Mesenchymal stem cell (in vitro differentiated cells and primary cell): ENCODE measurements around the gene MYRF.

ENCODE experiments used
- DNase-seq: peaks from one replicate; pipeline ENCODE4 v3.0.0-alpha.2; 2013
- H2AFZ ChIP-seq: one replicate; pipeline ENCODE4 v1.6.1; 2013; ENCODE audit warnings: low read depth, mild to moderate bottlenecking, control low read depth, inconsistent platforms, low read length, moderate library complexity
- H2AK5ac ChIP-seq: 2 replicates; pipeline ENCODE4 v1.6.1; 2013; ENCODE audit warnings: low read length, moderate library complexity, mild to moderate bottlenecking, inconsistent platforms; ENCODE audit not compliant: severe bottlenecking
- H2BK120ac ChIP-seq: one replicate; pipeline ENCODE4 v1.6.1; 2013; ENCODE audit warnings: low read depth, mild to moderate bottlenecking, inconsistent platforms, low read length, moderate library complexity
- H2BK12ac ChIP-seq, 2 experiments: one replicate each; pipeline ENCODE4 v1.6.1; 2013; ENCODE audit warnings: inconsistent platforms in 2 of 2, low read length in 2 of 2, mild to moderate bottlenecking in 2 of 2, moderate library complexity in 2 of 2, control low read depth in 1 of 2
- H2BK15ac ChIP-seq: one replicate; pipeline ENCODE4 v1.6.1; 2013; ENCODE audit warnings: mild to moderate bottlenecking, low read depth, inconsistent platforms; ENCODE audit not compliant: poor library complexity, severe bottlenecking
- H2BK5ac ChIP-seq: 2 replicates; pipeline ENCODE4 v1.6.1; 2013; ENCODE audit warnings: low read depth, mild to moderate bottlenecking, low read length, control low read depth, inconsistent platforms; ENCODE audit not compliant: poor library complexity, severe bottlenecking
- H3K14ac ChIP-seq, 2 experiments: one replicate each; pipeline ENCODE4 v1.6.1; 2013; ENCODE audit warnings: inconsistent platforms in 2 of 2, low read length in 2 of 2, control low read depth in 1 of 2, mild to moderate bottlenecking in 1 of 2, moderate library complexity in 1 of 2
- H3K18ac ChIP-seq, 2 experiments: one replicate each; pipeline ENCODE4 v1.6.1; 2013; ENCODE audit warnings: inconsistent platforms in 2 of 2, low read length in 2 of 2, control low read depth in 1 of 2, low read depth in 1 of 2, mild to moderate bottlenecking in 1 of 2
- H3K23ac ChIP-seq, 2 experiments: one replicate each; pipeline ENCODE4 v1.6.1; 2013; ENCODE audit warnings: inconsistent platforms in 2 of 2, low read length in 2 of 2, mild to moderate bottlenecking in 2 of 2, moderate library complexity in 2 of 2, control low read depth in 1 of 2
- H3K27ac ChIP-seq: 2 replicates; pipeline ENCODE4 v1.5.1; 2013; ENCODE audit warnings: mild to moderate bottlenecking, moderate library complexity, low read length, control low read depth, inconsistent platforms; ENCODE audit not compliant: poor library complexity, severe bottlenecking
- H3K27me3 ChIP-seq, 2 experiments: 2 replicates each; pipeline versions ENCODE4 v1.6.1 to v1.7.0; 2013; ENCODE audit warnings: low read length in 2 of 2, mild to moderate bottlenecking in 2 of 2, moderate library complexity in 2 of 2, control low read depth in 1 of 2, inconsistent platforms in 1 of 2; ENCODE audit not compliant: control insufficient read depth in 1 of 2, insufficient read depth in 1 of 2
- H3K36me3 ChIP-seq, 2 experiments: 2 replicates each; pipeline versions ENCODE4 v1.6.1 to v1.7.0; 2013; ENCODE audit warnings: low read length in 2 of 2, control low read depth in 1 of 2, inconsistent platforms in 1 of 2, low read depth in 1 of 2, mild to moderate bottlenecking in 1 of 2; ENCODE audit not compliant: insufficient read depth in 2 of 2, control insufficient read depth in 1 of 2
- H3K4ac ChIP-seq, 2 experiments: one replicate each; pipeline ENCODE4 v1.6.1; 2013; ENCODE audit warnings: inconsistent platforms in 2 of 2, low read length in 2 of 2, mild to moderate bottlenecking in 2 of 2, moderate library complexity in 2 of 2, control low read depth in 1 of 2, low read depth in 1 of 2
- H3K4me1 ChIP-seq: 2 replicates; pipeline ENCODE4 v1.6.1; 2013; ENCODE audit warnings: low read depth, low read length, control low read depth; ENCODE audit not compliant: control insufficient read depth, insufficient read depth
- H3K4me2 ChIP-seq: 2 replicates; pipeline ENCODE4 v1.6.1; 2013; ENCODE audit warnings: low read length, mild to moderate bottlenecking, inconsistent platforms; ENCODE audit not compliant: poor library complexity, severe bottlenecking
- H3K4me3 ChIP-seq, 2 experiments: 2 replicates each; pipeline versions ENCODE4 v1.5.1 to v1.7.0; 2013; ENCODE audit warnings: low read length in 2 of 2, mild to moderate bottlenecking in 2 of 2, control low read depth in 1 of 2, low read depth in 1 of 2; ENCODE audit not compliant: insufficient read depth in 1 of 2
- H3K79me1 ChIP-seq: replicated peaks from 2 replicates; pipeline ENCODE4 v1.6.1; 2013; ENCODE audit warnings: mild to moderate bottlenecking, control low read depth, low read length, inconsistent platforms; ENCODE audit not compliant: poor library complexity, severe bottlenecking
- H3K9ac ChIP-seq: 2 replicates; pipeline ENCODE4 v1.7.0; 2013; ENCODE audit warnings: mild to moderate bottlenecking, low read length, moderate library complexity
- H3K9me3 ChIP-seq: 2 replicates; pipeline ENCODE4 v1.7.0; 2013; ENCODE audit warnings: mild to moderate bottlenecking, low read length; ENCODE audit not compliant: control insufficient read depth
- H4K8ac ChIP-seq: one replicate; pipeline ENCODE4 v1.6.1; 2013; ENCODE audit warnings: inconsistent platforms, mild to moderate bottlenecking, low read length, moderate library complexity
- H4K91ac ChIP-seq: one replicate; pipeline ENCODE4 v1.6.1; 2013; ENCODE audit warnings: mild to moderate bottlenecking, low read length, inconsistent platforms
- WGBS: methylation state at CpG from one replicate; pipeline ENCODE4 v1.1.7; 2013; ENCODE audit warnings: mixed read lengths; 5-methylcytosine and 5-hydroxymethylcytosine counted together

MYRF gene

DNA sequence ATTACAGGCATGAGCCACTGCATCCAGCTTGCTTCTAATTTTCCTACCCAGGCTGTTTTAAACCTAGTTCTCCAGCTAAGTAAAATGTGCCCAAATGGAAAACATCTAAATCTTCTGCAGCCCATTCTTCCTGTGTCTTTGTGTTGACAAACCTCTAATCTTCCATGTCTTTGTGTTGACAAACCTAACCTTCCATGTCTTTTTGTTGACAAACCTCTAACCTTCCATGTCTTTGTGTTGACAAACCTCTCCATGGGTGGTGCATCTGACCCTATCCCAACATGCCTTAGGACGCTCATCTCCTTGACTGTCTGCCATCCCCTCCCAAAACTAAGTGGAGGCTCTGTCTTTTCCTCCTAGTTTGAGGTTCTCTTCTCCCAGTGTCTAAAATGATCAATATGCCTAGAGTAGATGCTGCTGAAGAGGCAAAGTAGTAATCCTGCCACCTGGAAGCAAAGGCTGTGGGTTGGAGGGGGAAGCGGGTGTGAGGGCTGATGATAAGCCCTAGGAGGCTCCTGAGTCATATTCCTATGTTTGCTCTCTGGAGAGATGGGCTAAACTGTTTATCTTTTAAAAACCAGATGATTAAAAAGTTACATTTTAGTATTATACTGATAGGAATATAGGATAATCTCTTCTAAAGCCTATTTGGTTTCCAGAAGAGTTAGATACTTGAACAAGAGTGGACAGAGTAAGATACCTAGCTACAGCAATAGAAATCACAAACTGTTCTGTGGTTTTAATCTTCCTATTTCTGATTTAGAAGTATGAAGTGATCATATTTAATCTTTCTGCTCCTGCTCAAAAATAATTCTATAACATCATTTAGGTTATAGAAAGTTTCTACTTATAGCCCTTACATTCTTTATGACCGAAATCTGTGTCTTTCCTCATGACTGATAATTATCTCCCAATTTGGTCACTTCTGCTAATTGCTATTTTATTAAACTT lies 48.2 kb downstream of the MYRF start:
- Histone ChIP-seq H3K27me3 (no peaks in the 10 kb centered on the region), H2BK12ac (no peak overlapping the region), H3K79me1 (peaks cover 25% of the 10 kb centered on the region), H3K9ac (peak overlapping the region; percentile 5), H3K18ac (no peak overlapping the region), H2BK5ac (no peak overlapping the region), H3K4me3 (no peak overlapping the region), H4K8ac (no peak overlapping the region), H3K36me3 (peaks cover 33 to 73% of the 10 kb centered on the region in 2 experiments), H3K4ac (no peak overlapping the region), H2AK5ac (no peak overlapping the region), H3K14ac (no peak overlapping the region), H3K23ac (no peak overlapping the region), H3K27ac (no peak overlapping the region), H2AFZ (no peak overlapping the region), H2BK120ac (no peak overlapping the region), H2BK15ac (no peak overlapping the region), H3K4me1 (peaks cover 4% of the 10 kb centered on the region), H4K91ac (no peak overlapping the region), H3K4me2 (no peak overlapping the region), H3K9me3 (no peaks in the 10 kb centered on the region)
- DNase-seq, result no peak
- 80% methylated on average over 2 of the region's 3 CpGs for WGBS

DNA sequence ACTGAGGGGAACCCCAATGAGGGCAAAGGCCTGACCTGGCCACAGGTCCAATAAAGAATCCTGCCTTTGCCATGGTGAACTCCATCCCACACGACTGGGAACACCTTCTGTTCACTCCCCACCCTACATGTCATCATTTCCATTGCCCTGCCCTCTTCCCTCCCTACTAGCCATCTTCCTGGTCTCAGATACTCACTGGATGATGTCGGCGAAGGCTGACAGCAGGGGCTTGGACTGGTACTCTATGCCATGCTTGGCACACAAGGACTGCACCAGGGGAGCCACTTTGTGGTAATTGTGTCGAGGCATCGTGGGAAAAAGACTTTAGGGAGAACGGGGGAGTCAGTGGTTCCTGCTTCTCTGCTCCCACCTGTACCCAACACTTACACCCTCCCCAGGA lies 50.2 kb downstream of the MYRF start:
- H4K91ac ChIP-seq, result no peak overlapping the region
- H3K4me2 ChIP-seq, result no peak overlapping the region
- no peak overlapping the region for H2BK5ac ChIP-seq
- H3K4ac ChIP-seq, result no peak overlapping the region
- peaks cover 4% of the 10 kb centered on the region for H3K4me1 ChIP-seq
- H3K36me3 ChIP-seq, result peaks cover 37 to 77% of the 10 kb centered on the region in 2 experiments
- 93% methylated on average over 6 of the region's 6 CpGs for WGBS
- H3K27ac ChIP-seq, result no peak overlapping the region
- no peak overlapping the region for H3K9ac ChIP-seq
- no peaks in the 10 kb centered on the region for H3K27me3 ChIP-seq
- no peak overlapping the region for H3K14ac ChIP-seq
- no peak overlapping the region for H4K8ac ChIP-seq
- H2BK12ac ChIP-seq, result no peak overlapping the region
- no peak overlapping the region for H2BK15ac ChIP-seq
- no peak overlapping the region for H2BK120ac ChIP-seq
- no peak overlapping the region for H2AFZ ChIP-seq
- H3K79me1 ChIP-seq, result peaks cover 31% of the 10 kb centered on the region
- no peak overlapping the region for H3K18ac ChIP-seq
- no peak overlapping the region for H3K4me3 ChIP-seq
- no peak overlapping the region for H2AK5ac ChIP-seq
- H3K9me3 ChIP-seq, result no peaks in the 10 kb centered on the region
- H3K23ac ChIP-seq, result no peak overlapping the region
- DNase-seq, result no peak

GRCh38 chr11:61803889-61804647 lies 51.6 kb downstream of the MYRF start:
- H3K4me3 ChIP-seq, result no peak overlapping the region
- H4K91ac ChIP-seq, result no peak overlapping the region
- peaks cover 33% of the 10 kb centered on the region for H3K79me1 ChIP-seq
- DNase-seq, result no peak
- peaks cover under 1% of the 10 kb centered on the region for H3K4me1 ChIP-seq
- H3K4me2 ChIP-seq, result no peak overlapping the region
- no peaks in the 10 kb centered on the region for H3K9me3 ChIP-seq
- H3K36me3 ChIP-seq, result peaks cover 48 to 91% of the 10 kb centered on the region in 2 experiments
- H3K27ac ChIP-seq, result no peak overlapping the region
- no peak overlapping the region for H2BK15ac ChIP-seq
- no peak overlapping the region for H2AK5ac ChIP-seq
- no peak overlapping the region for H3K4ac ChIP-seq
- H3K18ac ChIP-seq, result no peak overlapping the region
- H3K27me3 ChIP-seq, result no peaks in the 10 kb centered on the region
- no peak overlapping the region for H3K14ac ChIP-seq
- no peak overlapping the region for H2BK120ac ChIP-seq
- no peak overlapping the region for H3K9ac ChIP-seq
- H2BK5ac ChIP-seq, result no peak overlapping the region
- 91% methylated on average over 2 of the region's 3 CpGs for WGBS
- no peak overlapping the region for H3K23ac ChIP-seq
- H2BK12ac ChIP-seq, result no peak overlapping the region
- no peak overlapping the region for H4K8ac ChIP-seq
- no peak overlapping the region for H2AFZ ChIP-seq

GRCh38 chr11:61805146-61805545 lies 52.7 kb downstream of the MYRF start:
- WGBS, result 100% methylated on average over 1 of the region's 1 CpG
- Histone ChIP-seq H2BK15ac (no peak overlapping the region), H2BK5ac (no peak overlapping the region), H3K4me2 (no peak overlapping the region), H3K23ac (no peak overlapping the region), H3K18ac (no peak overlapping the region), H2AFZ (no peak overlapping the region), H3K4me3 (no peak overlapping the region), H3K27me3 (no peaks in the 10 kb centered on the region), H4K91ac (no peak overlapping the region), H4K8ac (no peak overlapping the region), H3K79me1 (peaks cover 34% of the 10 kb centered on the region), H3K14ac (no peak overlapping the region), H2BK120ac (no peak overlapping the region), H3K36me3 (peaks cover 57 to 91% of the 10 kb centered on the region in 2 experiments), H3K9me3 (no peaks in the 10 kb centered on the region), H2AK5ac (no peak overlapping the region), H3K4ac (no peak overlapping the region), H3K27ac (no peak overlapping the region), H3K4me1 (no peaks in the 10 kb centered on the region), H3K9ac (no peak overlapping the region), H2BK12ac (no peak overlapping the region)
- DNase-seq, result no peak
